ENCODE data around the gene TOR4A. TPM values are rescaled to one million over a fixed set of nuclear protein-coding genes. Genes with fewer than 3 reads are reported as not detected.

TOR4A gene
- total RNA-seq, 1 donor from 2014 or later, result 48.5 TPM

DNA sequence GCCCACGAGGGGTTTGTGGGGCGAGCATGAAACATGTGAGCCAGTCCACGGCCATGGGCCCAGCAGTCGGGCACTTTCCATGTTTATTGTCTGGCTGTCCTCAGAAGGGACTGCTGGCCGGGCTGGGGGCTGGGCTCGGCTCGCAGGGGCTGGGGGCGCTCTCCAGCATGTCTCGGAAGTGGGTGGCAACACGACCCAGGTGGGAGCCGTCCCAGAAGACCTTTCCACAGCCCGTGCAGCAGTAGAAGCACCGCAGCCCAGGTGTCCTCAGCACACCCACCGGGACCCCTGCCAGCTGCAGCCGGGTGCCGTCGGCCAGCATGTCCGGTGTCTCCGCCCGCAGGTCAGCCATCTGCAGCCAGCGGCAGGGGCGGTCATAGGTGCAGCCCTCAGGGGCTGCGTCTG lies 29.3 kb downstream of the TOR4A start:
- TF ChIP-seq, protein P1, sequence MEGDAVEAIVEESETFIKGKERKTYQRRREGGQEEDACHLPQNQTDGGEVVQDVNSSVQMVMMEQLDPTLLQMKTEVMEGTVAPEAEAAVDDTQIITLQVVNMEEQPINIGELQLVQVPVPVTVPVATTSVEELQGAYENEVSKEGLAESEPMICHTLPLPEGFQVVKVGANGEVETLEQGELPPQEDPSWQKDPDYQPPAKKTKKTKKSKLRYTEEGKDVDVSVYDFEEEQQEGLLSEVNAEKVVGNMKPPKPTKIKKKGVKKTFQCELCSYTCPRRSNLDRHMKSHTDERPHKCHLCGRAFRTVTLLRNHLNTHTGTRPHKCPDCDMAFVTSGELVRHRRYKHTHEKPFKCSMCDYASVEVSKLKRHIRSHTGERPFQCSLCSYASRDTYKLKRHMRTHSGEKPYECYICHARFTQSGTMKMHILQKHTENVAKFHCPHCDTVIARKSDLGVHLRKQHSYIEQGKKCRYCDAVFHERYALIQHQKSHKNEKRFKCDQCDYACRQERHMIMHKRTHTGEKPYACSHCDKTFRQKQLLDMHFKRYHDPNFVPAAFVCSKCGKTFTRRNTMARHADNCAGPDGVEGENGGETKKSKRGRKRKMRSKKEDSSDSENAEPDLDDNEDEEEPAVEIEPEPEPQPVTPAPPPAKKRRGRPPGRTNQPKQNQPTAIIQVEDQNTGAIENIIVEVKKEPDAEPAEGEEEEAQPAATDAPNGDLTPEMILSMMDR (conservative IDR thresholded peaks at IDR 0.05; ENCODE audit: low read depth, low read length), result no peak
- no peak overlapping the region for H3K4me3 ChIP-seq (ENCODE audit: low read depth, low read length)
- DNase-seq (ENCODE audit: low read depth), result no peak

- no peak for DNase-seq (ENCODE audit: low read depth)
- H3K4me3 ChIP-seq (ENCODE audit: low read depth, low read length), result no peak overlapping the region
- TF ChIP-seq, protein P1 (conservative IDR thresholded peaks at IDR 0.05; ENCODE audit: low read depth, low read length), result no peak
These were observed 29.9 kb downstream of the TOR4A start for GRCh38 chr9:137307255-137308056.

DNA sequence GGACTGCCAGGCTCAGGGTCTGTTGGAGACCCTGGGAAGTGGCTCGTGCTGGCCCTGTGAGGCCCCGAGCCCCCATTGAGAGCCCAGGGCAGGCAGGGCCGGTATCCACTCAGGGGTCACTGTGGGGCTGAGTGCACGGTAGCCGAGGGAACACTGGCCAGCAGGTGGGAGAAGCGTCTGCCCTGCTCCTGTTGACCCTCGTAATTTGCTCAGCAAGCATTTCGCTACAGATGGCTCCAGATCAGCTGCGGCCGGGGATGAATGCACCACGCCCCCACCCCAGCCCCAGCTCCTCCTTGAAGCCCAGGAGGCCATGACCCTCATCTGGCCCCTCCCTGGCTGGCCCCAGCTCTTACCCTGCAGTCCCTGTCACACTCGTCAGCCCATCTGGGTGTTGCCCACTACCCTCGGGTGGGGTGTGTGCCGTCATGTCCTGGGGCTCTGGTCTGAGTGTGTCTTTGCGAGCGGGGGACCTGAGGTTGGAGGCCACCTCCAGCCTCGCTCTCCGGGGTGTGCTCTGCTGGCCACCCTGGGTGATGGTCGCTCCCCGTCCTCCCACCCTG lies 30.6 kb downstream of the TOR4A start:
- TF ChIP-seq, protein P1 (conservative IDR thresholded peaks at IDR 0.05; ENCODE audit: low read depth, low read length), result no peak
- H3K4me3 ChIP-seq (ENCODE audit: low read depth, low read length), result no peak overlapping the region
- DNase-seq (ENCODE audit: low read depth), result no peak

DNA sequence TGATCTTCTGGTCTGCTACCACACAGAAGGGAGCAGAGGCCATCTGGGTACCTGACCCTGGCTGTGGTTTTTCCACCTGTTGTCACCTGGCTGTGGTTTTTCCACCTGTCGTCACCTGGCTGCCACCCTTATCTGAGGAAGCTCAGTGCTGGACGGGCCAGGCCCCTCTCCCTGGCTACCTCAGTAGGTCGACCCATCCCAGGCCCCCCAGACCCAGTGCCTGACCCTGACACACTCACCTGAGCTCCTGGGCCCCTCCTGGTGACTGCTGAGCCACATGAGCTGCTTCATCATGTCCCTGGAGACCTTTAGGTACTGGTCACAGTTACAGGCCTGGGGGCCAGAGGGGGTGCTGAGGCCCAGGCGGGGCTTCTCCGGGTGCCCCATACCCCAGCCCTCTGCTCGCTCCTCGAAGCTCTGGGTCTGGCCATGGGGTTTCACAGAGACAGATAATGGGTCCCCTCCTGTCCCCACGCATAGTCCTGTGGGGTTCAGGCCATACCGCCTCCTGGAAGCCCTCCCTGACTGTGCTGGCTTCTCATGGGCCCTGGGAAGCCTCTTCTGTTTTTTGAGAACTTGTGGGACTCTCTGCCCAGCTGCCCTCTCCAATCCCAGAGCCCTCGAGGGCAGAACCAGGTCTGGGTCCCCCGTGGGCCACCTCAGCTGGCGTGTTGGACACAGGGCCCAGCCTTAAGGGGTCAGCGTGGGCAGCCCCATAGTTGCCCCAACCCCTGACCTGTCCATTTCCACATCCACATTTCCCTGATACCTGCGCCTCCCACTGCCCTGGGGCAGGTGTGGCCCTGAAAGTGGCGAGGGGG lies 32.1 kb downstream of the TOR4A start:
- H3K4me3 ChIP-seq (ENCODE audit: low read depth, low read length), result no peak overlapping the region
- DNase-seq (ENCODE audit: low read depth), result no peak
- TF ChIP-seq, protein P1 (conservative IDR thresholded peaks at IDR 0.05; ENCODE audit: low read depth, low read length), result no peak

GRCh38 chr9:137310189-137311052 lies 32.9 kb downstream of the TOR4A start:
- DNase-seq (ENCODE audit: low read depth), result no peak
- no peak overlapping the region for H3K4me3 ChIP-seq (ENCODE audit: low read depth, low read length)
- TF ChIP-seq, protein P1 (conservative IDR thresholded peaks at IDR 0.05; ENCODE audit: low read depth, low read length), result no peak

Measured in epithelial cell of proximal tubule (primary cell).